HG03521 (cell line): Measurements from ENCODE around the gene LIN54.
"Not testable (repeated sequence)": the region's sequence is repeated elsewhere in the genome, so short reads cannot be mapped to it uniquely, and the experiment has no call there.

Experiments used
- ATAC-seq: cut with Tn5 transposase; IDR thresholded peaks from one replicate; pipeline ENCODE4 v1.9.1; 2021; ENCODE audit warnings: mild to moderate bottlenecking, moderate library complexity; ENCODE audit not compliant: unreplicated experiment

LIN54 gene

DNA sequence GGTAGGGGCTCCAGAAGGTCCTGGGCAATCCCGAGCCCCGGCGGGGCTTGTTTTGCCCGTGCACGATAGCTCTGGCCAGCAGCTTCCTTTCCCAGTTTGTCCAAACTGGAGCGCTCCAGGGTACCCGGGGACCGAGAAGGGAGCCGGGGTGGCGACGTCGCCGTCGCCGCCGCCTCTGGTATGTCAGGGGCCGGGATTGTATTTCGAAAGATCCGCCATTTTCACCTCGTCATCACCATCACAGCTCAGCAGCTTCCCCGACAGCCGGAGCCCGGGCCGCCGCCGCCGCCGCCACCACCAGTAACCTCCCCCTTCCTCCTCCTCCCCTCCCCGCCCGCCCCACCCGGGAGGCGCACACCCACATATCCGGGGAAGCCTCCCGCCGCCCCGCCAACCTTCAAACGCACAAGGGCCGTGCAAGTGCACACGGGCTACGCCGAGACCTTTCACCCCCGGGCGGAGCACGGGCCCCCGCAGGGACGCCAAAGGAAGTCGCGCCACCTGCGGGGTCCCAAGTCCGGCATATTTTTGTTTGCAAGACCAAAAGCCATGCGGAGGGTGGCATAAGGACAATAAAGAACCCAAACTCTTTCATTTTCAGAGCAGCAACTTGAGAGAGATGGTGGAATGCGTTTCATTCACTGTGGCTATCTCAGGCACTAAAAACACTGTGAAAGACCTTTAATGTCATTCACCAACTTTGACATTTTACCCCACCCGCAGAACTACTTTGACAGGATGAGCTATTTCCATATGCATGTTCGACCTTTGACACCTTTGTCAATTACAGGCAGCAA, at the start of gene LIN54:
TSS of gene LIN54 (minus strand) at position 302 of the 797 bp plus-strand sequence. CDS start 25,979 bp downstream, outside the sequence.
- ATAC-seq = peak; percentile 38

DNA sequence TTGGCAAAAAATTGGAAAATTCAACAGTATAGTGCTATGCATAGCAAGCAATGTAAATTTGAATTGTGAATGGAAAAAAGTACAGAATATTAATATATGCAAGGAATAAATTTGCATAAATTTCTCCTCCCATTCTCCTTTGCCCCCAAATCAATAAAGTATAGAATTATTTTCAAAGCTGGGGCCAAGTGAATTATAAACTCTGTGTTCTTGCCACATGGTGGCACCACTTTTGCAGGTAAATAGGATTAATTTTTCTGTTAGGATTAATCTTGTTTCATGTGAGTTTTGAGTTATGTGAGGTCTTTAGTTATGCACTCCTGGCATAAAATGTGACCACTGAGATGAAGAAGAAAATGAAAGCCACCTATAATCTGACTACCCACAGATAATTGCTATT, 44.3 kb upstream of the LIN54 start:
- no peak for ATAC-seq

DNA sequence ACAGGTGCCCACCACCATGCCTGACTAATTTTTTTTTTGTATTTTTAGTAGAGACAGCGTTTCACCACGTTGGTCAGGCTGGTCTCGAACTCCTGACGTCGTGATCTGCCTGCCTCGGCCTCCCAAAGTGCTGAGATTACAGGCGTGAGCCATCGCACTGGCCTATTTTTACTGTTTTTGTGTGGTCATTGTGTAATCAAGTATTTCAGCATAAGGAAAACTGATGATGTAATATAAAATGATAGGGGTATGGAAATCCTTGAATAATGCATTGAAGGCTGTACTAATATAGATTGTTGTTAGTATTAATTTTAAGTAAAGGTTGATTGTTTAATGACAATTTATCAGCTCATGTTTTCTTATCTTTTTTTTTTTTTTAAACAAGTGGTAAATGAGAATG, 38.2 kb upstream of the LIN54 start:
- not testable (repeated sequence) for ATAC-seq

DNA sequence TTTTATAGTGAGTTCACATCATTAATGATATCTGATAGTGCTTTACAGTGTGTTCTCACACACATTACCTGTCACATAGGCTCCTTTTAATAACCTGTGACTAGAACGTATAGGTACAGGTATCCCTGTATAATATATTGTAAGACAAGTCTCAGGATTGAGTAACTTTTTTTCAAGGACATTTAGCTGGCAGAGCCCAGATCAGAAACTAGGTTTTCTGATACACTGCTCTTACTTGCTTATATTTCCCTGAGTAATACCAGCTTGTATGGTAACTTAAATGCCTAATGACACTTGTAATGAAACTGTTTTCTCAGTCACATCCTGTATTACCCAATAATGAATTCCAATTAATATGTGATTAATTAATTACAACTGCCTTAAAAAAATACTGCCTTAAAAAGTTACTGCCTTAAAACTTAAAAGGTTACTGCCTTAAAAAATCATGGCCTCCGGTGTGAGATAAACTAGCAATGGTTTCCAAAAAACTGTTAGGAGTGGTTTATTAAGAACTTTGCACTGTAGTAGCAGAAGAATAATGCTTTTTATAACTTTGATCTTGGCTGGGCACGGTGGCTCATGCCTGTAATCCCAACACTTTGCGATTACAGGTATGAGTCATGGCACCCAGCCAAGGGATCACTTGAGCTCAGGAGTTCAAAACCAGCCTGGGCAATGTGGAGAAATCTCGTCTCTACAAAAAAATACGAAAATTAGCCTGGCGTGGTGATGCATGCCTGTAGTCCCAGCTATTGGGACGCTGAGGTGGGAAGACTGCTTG, 36.3 kb upstream of the LIN54 start:
- ATAC-seq = no peak

DNA sequence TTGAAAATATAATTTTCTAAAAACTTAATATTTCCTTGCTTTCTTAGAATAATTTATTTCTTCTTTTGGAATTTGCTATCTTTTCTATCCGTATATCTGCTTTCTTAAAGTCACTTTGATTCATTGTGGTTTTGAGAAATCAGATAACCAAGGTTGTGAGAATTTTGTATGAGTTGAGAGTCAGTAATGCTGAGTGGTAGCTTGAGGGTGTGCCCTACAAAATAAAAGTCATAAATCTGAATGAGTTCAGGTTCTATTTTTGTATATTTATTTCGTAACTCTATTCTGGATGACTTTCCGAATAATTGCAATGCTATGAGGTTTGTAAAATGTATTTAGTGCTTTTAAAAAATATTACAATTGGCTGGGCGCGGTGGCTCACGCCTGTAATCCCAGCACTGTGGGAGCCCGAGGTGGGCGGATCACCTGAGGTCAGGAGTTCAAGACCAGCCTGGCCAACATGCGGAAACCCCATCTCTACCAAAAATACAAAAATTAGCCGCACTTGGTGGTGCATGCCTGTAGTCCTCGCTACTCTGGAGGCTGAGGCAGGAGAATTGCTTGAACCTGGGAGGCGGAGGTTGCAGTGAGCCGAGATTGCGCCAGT, 33.3 kb upstream of the LIN54 start:
- no peak for ATAC-seq

DNA sequence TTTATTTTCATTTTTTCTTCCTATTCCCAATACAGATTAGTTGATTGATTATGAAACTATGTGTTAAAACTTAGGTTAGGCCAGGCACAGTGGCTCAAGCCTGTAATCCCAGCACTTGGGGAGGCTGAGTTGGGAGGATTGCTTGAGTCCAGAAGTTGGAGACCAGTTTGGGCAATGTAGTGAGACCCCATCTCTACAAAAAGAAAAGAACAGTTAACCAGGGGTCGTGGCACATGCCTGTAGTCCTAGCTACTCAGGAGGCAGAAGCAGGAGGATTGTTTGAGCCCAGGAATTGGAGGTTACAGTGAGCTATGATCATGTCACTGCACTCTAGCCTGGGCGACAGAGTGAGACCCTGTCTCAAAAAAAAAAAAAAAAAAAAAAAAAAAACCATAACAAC, 32.5 kb upstream of the LIN54 start:
- not testable (repeated sequence) for ATAC-seq

DNA sequence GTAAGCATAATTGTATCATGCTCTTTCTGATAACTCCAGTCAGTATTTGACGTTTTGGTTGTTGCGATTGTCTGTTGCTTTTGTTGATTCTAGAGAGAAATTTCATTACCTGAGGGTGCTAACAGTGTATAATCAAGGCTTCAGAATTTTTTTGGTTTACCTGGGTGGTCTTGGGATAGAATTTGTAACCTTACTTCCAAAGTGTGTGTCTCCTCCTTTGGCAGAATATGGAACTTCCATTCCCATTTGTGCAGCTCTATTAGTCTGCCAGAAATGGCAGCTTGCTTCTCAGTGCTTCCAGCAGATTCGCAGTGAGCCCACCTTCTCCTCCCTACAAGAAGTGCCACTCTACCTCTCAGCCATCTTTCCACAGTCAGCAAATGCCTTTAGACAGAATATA, 29.6 kb upstream of the LIN54 start:
- ATAC-seq = no peak

DNA sequence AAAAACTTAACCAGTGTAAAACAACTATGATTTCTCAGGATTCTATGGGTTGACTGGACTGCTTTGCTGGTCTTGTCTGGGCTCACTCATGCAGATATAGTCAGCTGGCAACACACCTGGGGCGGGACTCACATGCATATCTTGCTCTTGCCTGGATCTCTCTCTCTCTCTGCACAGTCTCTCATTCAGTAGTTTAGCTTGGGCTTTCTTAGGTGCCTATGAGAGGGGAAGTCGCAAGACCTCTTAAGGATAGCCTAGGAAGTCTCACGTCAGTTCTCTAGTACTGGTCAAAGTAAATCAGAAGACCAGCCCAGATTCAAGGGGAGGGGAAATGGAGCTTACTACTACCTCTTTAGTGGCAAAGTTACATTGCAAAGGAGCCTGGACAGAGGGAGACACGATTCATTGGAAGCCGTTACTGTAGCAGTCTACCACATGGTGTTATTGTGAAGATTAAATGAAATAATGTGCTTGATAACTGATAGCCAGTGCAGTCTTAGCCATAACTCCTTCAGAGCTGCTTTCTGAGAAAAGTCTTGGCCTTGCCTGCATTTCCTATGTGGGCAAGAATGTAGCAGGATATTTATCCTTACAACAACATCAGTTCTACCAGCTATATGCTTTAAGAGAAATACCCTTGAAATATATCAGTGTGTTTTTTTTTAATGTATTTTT, 26.5 kb upstream of the LIN54 start:
- no peak for ATAC-seq

DNA sequence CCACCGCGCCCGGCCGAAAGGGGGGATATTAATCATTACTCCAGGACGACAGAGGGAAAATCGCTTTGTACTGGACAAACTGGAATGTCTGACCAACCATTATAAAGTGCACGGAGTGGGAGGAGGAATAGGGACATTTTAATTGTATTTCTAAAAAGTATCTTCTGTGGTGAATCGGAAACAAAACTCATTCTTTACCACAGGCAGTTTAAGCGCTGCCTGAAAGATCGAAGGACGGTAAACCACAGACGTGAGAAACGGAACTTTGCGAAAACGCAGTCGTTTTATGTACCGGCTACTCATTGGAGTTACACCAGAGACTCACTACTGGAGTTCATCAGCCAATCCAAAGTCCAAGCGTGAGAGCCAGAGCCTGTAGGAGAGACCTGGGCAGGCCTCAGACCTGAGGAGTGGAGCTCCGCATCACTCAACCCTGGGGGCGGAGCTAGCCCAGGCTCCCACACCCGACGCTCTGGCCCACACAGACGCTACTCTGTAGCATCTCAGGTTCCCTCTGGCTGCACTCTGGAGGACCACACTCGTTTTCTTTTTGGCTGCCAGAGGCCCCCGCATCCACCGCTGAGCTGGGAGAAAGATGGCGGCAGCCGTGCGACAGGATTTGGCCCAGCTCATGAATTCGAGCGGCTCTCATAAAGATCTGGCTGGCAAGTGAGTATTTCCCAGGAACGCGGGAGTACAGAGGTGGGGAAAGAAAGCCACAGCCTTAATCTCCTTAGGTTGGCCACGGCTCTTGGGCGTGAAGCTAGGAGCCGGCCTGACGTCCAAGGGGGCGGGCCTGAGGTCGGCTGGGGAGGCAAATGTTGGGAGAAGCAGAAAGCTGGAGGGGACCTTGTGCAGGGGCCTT, 24.2 kb upstream of the LIN54 start, which contains the start of gene COPS4:
TSS of gene COPS4 (plus strand) at position 554 of the 865 bp plus-strand sequence. CDS start at position 596, 42 bp downstream.
- peak; percentile 99 for ATAC-seq

DNA sequence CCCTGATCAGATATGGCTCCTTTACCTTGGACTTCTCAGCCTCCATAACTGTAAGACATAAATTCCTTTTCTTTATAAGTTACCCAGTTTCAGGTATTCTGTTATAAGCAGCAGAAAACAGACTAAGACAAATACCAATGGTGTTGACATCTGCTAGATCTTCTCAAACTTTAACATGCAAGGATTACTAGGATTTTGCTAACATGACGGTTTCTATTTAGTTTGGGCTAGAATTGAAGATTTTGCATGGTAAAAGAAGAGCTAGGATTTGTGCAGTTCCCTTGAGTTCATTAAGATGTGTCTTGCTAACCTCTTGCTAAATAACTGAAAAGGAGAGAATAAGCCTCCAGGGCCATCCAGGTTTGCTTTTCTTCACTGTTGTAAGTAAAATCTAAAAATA, 19.1 kb upstream of the LIN54 start:
- ATAC-seq = no peak

DNA sequence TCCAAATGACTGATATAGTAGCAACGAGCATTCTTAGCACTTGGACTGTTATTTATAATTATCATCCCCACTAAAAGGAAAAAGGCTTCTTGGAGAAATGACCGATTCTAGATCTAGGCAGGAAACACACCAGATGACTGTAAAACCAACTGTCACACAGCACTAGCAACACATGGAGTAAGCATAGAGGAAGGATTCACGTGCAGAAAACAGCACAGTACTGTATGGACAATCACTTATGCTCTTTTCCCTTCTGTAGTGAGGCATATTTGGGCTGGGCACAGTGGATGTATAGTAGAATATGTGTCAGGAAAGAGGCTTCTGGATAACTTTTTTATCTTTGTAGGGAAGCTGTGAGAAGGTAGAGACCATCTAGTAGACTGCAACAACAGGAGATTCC, 18.4 kb upstream of the LIN54 start:
- no peak for ATAC-seq

DNA sequence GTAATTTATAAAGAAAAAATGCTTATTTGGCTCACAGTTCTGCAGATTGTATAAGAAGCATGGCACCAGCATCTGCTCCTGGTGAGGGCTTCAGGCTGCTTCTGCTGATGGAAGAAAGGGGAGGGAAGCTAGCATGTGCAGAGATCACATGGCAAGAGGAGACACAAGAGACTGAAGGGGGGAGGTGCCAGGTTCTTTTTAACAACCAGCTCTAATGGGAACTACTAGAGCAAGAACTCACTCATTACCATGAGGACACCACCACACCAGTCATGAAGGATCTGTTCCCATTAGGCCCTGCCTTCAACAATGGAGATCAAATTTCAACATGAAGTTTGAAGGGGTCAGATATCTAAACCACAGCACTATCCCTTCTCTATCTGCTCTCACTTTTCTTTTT, 14.9 kb upstream of the LIN54 start:
- ATAC-seq = no peak

DNA sequence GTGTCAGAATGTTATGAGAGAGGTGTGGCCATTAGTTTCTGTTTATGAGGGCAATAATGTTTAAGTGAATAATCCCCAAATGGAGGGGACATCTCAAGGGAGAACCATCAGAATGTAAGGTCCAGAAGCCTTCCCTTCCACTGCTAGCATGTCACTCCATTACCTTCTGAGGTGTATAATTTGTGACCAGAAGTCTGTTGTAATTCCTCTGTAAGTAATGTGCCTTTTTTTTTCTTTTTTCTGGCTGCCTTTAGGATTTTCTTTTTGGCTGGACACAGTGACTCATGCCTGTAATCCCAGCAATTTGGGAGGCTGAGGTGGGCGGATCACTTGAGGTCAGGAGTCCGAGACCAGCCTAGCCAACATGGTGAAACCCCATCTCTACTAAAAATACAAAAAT, 13.6 kb upstream of the LIN54 start:
- no peak for ATAC-seq

DNA sequence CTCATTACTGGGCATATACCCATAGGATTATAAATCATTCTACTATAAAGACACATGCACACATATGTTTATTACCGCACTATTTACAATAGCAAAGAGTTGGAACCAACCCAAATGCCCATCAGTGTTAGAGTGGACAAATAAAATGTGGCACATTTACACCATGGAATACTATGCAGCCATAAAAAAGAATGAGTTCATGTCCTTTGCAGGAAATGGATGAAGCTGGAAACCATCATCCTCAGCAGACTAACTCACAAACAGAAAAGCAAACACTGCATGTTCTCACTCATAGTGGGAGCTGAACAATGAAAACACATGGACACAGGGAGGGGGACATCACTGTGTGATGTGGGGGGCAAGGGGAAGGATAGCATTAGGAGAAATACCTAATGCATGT, 13.0 kb upstream of the LIN54 start:
- not testable (repeated sequence) for ATAC-seq

DNA sequence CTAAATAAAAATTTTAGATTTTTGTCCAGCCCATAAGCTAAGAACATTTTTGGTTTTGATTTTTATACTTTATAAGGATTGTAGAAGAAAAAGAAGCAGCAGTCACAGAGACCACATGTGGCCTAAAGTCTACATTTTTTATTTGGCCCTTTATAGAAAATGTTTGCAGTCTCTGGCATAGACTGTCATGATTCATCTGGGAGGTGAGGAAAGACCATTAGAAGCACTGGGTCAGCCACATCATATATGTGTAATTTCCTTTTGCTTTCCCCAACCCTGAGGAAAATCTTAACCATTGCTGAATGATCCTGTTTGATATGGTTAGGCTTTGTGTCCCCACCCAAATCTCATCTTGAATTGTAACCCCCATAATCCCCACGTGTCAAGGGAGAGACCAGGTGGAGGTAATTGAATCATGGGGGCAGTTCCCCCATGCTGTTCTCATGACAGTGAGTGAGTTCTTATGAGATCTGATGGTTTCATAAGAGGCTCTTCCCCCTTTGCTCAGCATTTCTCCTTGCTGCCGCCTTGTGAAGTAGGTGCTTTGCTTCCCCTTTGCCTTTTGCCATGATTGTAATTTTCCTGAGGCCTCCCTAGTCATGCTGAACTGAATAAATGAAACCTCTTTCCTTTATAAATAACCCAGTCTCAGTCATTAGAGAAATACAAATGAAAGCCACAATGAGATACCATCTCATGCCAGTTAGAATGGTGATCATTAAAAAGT, 12.3 kb upstream of the LIN54 start:
- no peak for ATAC-seq

DNA sequence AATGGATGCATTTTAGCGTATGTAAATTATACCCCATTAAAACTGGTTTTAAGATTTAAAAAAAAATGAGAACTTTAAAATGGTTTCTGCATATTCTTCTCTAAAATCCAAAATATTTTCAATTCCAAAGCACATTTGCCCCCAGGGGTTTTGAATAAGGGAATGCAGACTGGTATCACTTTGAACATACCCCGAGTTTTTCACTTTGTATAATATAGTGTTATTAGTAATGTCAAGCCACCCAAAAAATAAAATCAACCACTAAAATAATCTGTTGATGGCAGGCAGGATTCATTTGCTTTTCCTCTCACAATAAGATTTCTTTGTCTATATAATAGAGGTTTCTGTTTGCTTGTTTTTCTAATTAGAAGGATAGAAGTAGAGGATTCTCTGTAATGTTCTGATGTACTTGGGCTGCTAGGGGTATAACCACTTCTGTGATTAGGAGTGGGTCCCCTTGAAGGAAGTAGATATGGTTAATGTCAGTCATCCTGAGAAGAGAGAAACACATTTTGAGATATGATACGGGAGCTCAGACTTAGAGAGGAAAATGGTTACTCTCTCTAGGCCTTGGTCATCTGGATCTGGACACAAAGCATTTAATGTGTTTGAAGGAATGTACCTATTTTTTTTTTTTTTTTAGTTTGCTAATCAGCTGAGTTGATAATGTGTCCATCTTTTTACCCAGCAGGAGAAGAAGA, 9.3 kb upstream of the LIN54 start:
- no peak for ATAC-seq

DNA sequence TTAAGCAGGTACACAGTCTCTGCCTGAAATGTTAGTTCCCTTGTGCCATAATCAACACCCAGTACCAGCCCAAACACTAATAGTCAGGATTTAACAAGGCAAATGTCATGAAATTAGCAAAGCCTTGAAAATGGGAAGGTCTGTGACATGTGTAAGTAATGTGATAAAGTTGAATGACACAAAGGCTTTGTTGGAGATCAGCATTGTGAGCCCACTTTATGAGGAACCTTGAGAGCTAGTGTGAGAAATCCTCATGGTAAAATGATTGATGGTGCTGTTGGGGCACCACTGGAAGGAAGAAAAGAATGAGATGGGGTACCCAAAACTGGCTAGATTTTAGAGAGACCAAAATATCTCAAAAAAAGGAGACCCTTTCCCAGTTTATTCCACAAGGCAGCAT, 3.3 kb upstream of the LIN54 start:
- no peak for ATAC-seq

DNA sequence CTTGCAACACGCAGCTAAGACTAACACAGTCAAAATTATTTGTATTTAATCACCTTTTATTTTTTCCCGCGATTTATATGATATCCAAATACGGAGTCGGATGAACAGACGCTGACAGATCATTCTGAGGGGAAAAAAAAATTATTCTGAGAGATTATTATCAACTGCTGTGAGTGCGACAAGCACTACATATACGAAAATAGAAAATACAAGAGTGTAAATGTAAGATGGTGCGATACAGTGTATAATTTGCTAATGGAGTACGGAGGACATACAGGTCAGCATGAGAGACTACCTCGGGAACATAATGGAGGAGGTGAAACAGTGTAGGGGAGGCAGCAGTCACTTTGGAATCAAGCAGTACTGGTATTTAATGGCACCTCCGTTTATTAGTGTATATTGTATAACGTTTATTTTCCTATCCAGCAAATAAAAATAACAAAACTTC, 2.8 kb upstream of the LIN54 start:
- no peak for ATAC-seq
